ENCODE results near the gene CDH4. TPM values are rescaled to one million over a fixed set of nuclear protein-coding genes. Genes with fewer than 3 reads are reported as not detected.

CDH4 gene
- total and polyA plus RNA-seq, 9 of the 15 experiments (the other 6 are each of a cell fraction or from before 2014, with no cell fraction given) = 0.04 TPM; not detected in 8

GRCh38 chr20:61492065-61492464, 240.0 kb downstream of the CDH4 start:
- H3K27me3 ChIP-seq (ENCODE audit: control insufficient read depth in 2 of 2, insufficient read depth in 2 of 2, low read length in 2 of 2) = peaks cover 0 to 12% of the 10 kb centered on the region in 2 experiments; a peak in 1 of 5 replicates
- no peak overlapping the region for H2AFZ ChIP-seq (ENCODE audit: low read depth, low read length)
- intact Hi-C loops (cut with micrococcal nuclease) = no loop called here
- FAIRE-seq = no peak
- BruUV-seq (replicated peaks) = no TSS peak
- WGBS (ENCODE audit: insufficient coverage, low coverage, missing lambda C conversion rate) = 0% methylated on average over 3 of the region's 3 CpGs
- no peaks in the 10 kb centered on the region for H3K9me1 ChIP-seq (ENCODE audit: control insufficient read depth, insufficient read depth, low read length)
- ChIA-PET CTCF (ENCODE audit: low intra/inter-chr PET ratio) (no interaction called here), POLR2A (no interaction called here)
- no peaks in the 10 kb centered on the region for H3K4me1 ChIP-seq (replicated peaks in 1 of 2; ENCODE audit: control insufficient read depth in 2 of 2, insufficient read depth in 2 of 2, low read length in 2 of 2)
- H3K9ac ChIP-seq (ENCODE audit: insufficient read depth in 1 of 2, low read depth in 2 of 2, low read length in 2 of 2) = no peak overlapping the region
- DNase-seq (ENCODE audit: extremely low read depth in 1 of 4, low spot score in 3 of 4) = no peak
- ATAC-seq = no peak
- no peaks in the 10 kb centered on the region for H3K79me2 ChIP-seq (ENCODE audit: control insufficient read depth, insufficient read depth, low read length)
- no peak overlapping the region for H3K4me3 ChIP-seq
- no peak for TF ChIP-seq LARP7 (IDR thresholded peaks at IDR 0.05)
- TF ChIP-seq MECOM (CRISPR knock-in tag; IDR thresholded peaks at IDR 0.05) = no peak
- no peak for TF ChIP-seq BHLHE40 (IDR thresholded peaks at IDR 0.05; ENCODE audit: low read length)
- no peaks in the 10 kb centered on the region for H3K9me3 ChIP-seq (replicated peaks; ENCODE audit: control insufficient read depth, insufficient read depth, low read depth, low read length)
- no peak overlapping the region for H3K27ac ChIP-seq (ENCODE audit: extremely low read depth, low read depth, low read length)
- no peaks in the 10 kb centered on the region for H4K20me1 ChIP-seq (replicated peaks; ENCODE audit: control insufficient read depth, insufficient read depth, low read length)
- H3K4me2 ChIP-seq (ENCODE audit: insufficient read depth, low read length) = no peak overlapping the region
- no peaks in the 10 kb centered on the region for H3K36me3 ChIP-seq (ENCODE audit: control insufficient read depth, insufficient read depth, low read length)
- in situ Hi-C loops (cut with MboI) = no loop called here

GRCh38 chr20:61493798-61494305, 241.8 kb downstream of the CDH4 start:
- in situ Hi-C loops (cut with MboI) = no loop called here
- no peak for TF ChIP-seq PPARD (CRISPR knock-in tag; IDR thresholded peaks at IDR 0.05)
- no peak for TF ChIP-seq ZNF740 (CRISPR knock-in tag; IDR thresholded peaks at IDR 0.05)
- TF ChIP-seq ZNF740 (tag; IDR thresholded peaks at IDR 0.05) = no peak

More at GRCh38 chr20:61493798-61494305, 241.8 kb downstream of the CDH4 start:
- no peaks in the 10 kb centered on the region for H3K9me1 ChIP-seq (ENCODE audit: control insufficient read depth, insufficient read depth, low read length)
- no peaks in the 10 kb centered on the region for H3K79me2 ChIP-seq (ENCODE audit: control insufficient read depth, insufficient read depth, low read length)
- H4K20me1 ChIP-seq (replicated peaks; ENCODE audit: control insufficient read depth, insufficient read depth, low read length) = no peaks in the 10 kb centered on the region
- no peak for DNase-seq (ENCODE audit: extremely low read depth in 1 of 4, low spot score in 3 of 4)
- BruUV-seq (replicated peaks) = no TSS peak
- no peak overlapping the region for H3K27ac ChIP-seq (ENCODE audit: extremely low read depth, low read depth, low read length)
- no peaks in the 10 kb centered on the region for H3K9me3 ChIP-seq (replicated peaks; ENCODE audit: control insufficient read depth, insufficient read depth, low read depth, low read length)
- H3K36me3 ChIP-seq (ENCODE audit: control insufficient read depth, insufficient read depth, low read length) = no peaks in the 10 kb centered on the region
- intact Hi-C loops (cut with micrococcal nuclease) = no loop called here
- H3K4me1 ChIP-seq (replicated peaks in 1 of 2; ENCODE audit: control insufficient read depth in 2 of 2, insufficient read depth in 2 of 2, low read length in 2 of 2) = no peaks in the 10 kb centered on the region; a peak in 1 of 5 replicates
- H2AFZ ChIP-seq (ENCODE audit: low read depth, low read length) = no peak overlapping the region
- H3K4me2 ChIP-seq (ENCODE audit: insufficient read depth, low read length) = no peak overlapping the region
- 0% methylated on average over 10 of the region's 10 CpGs for WGBS (ENCODE audit: insufficient coverage, low coverage, missing lambda C conversion rate)
- peaks cover 0 to 14% of the 10 kb centered on the region in 2 experiments; a peak in 2 of 5 replicates for H3K27me3 ChIP-seq (ENCODE audit: control insufficient read depth in 2 of 2, insufficient read depth in 2 of 2, low read length in 2 of 2)
- ATAC-seq = no peak
- ChIA-PET POLR2A (interaction anchor here (0.5 kb wide), 1 partner anchor 17 kb away, joined by 3 read pairs; no protein-coding TSS in a partner anchor), CTCF (ENCODE audit: low intra/inter-chr PET ratio) (no interaction called here)
- no peak for FAIRE-seq
- H3K4me3 ChIP-seq = no peak overlapping the region
- no peak overlapping the region for H3K9ac ChIP-seq (ENCODE audit: insufficient read depth in 1 of 2, low read depth in 2 of 2, low read length in 2 of 2)
